VCaP (cell line): Measurements from ENCODE around the gene NEDD4L.

Source experiments
- H3K27ac ChIP-seq: fragments of 450-650 bp; 2 replicates; pipeline ENCODE4 v1.5.1; 2017
- TF ChIP-seq, protein P1 (sequence below): fragments of 450-650 bp; conservative IDR thresholded peaks from 2 replicates; pipeline ENCODE4 v1.5.1; 2017; ENCODE audit warnings: mild to moderate bottlenecking, moderate library complexity

The NEDD4L gene

DNA sequence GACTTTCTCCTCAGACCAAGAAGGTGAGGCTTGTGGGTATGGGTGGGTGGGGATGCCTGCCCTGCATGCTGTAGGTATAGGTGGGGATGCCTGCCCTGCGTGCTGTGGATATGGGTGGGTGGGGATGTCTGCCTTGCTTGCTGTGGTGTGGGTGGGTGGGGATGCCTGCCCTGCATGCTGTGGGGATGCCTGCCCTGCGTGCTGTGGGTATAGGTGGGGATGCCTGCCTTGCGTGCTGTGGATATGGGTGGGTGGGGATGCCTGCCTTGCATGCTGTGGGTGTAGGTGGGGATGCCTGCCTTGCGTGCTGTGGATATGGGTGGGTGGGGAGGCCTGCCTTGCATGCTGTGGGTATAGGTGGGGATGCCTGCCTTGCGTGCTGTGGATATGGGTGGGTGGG is 278.4 kb downstream of the NEDD4L start:
- TF ChIP-seq, protein P1, sequence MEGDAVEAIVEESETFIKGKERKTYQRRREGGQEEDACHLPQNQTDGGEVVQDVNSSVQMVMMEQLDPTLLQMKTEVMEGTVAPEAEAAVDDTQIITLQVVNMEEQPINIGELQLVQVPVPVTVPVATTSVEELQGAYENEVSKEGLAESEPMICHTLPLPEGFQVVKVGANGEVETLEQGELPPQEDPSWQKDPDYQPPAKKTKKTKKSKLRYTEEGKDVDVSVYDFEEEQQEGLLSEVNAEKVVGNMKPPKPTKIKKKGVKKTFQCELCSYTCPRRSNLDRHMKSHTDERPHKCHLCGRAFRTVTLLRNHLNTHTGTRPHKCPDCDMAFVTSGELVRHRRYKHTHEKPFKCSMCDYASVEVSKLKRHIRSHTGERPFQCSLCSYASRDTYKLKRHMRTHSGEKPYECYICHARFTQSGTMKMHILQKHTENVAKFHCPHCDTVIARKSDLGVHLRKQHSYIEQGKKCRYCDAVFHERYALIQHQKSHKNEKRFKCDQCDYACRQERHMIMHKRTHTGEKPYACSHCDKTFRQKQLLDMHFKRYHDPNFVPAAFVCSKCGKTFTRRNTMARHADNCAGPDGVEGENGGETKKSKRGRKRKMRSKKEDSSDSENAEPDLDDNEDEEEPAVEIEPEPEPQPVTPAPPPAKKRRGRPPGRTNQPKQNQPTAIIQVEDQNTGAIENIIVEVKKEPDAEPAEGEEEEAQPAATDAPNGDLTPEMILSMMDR, result no peak
- H3K27ac ChIP-seq, result no peak overlapping the region

DNA sequence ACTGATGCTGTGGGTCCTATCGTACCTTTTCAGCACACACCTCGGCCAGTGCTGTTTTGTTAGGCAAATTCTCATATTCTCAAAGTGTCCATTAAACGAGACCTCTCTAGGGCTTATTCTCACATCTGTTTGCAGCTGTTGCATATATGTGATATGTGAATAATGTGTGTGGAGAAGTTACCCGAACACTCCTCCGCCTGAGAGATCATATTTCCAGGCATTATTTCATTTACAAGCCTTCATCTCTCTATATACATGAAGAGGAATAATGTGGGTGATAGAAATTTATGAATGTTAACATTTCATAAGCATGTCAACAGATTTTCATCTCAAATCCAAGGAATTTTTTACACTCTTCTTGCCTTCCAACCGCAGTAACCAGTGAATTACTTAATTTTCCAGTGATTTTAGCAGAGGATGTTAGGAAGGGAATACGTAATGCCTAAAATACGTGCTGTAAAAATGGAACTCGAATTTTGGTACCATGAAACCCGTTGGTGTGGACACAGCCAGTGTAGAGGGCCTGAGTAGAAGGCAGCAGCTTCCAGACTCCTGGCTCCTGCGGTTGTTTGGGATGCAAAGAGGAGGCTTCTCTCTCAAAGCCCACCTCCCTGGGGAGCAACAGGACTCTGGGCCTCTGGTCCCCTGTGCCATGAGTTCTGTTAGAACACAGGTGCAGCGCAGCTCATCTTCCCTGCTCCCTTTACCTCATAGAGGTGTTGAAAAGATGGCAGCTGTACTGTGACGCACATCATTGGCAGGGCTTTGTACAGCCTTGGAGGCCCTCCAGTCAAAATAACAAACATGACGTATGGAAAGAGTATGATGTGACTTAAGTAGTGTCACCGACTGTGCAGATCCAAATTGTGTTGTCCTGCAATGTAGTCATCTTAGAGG is 280.1 kb downstream of the NEDD4L start:
- no peak overlapping the region for H3K27ac ChIP-seq
- TF ChIP-seq, protein P1, result no peak

DNA sequence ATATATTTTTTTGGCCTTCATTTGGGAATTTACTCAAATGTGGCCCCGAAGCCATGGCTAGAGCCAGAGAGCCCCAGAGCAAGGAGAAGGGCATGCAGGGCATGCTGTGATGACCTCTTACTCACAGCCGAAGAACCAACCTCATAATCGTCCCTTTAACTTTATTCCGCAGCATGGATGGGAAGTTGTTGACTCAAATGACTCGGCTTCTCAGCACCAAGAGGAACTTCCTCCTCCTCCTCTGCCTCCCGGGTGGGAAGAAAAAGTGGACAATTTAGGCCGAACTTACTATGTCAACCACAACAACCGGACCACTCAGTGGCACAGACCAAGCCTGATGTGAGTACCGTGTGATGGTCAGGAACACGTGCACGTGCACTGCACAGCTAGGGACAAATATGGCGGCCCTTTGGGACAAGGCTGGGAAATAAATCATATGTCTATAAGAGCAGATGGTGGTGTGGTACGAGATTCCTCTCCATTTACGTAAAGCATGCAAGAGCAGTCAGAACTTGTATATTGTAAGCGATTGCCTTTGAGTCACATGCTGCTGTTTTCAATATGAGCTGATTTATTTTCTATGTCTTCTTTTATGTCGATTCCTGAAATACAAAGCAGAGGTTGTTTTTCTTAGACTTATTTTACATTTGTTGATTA is 280.9 kb downstream of the NEDD4L start:
- TF ChIP-seq, protein P1, result no peak
- H3K27ac ChIP-seq, result no peak overlapping the region

DNA sequence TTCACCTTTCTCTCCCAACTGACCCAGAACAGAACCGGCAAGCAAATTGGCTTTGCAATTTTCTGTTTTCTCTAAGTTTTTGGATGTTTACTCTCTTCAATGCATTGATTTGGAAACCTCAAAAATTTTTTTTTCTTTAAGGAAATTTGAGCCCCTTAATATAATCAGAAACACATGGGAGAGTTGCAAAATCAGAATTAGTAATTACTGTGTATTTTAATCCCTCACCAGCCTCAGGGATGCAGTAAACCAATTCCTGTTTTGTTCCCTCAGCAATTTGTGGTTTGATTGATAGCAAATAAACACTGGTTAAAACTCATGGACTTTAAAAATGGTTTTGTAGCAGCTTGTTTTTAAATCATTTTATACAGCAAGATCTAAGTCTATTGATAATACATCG is 281.5 kb downstream of the NEDD4L start:
- H3K27ac ChIP-seq, result no peak overlapping the region
- TF ChIP-seq, protein P1, result no peak

DNA sequence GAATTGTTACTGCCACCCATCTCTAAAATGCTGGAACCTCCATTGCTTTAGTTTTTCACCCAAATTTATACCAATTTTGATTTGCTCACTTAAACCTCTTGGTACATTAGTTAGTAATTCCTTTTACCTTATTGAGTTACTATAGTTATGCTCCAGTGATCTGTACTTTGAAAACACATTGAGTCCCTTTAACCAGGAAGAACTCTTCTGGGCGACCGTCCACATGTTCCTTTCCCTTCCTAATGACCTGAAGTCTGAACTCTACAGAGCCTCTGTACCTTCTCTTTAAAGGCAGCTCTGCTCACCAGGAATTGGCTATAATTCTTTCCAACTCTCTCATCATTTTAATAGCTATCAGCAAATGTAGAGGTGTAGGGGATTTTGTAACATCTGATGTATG is 290.0 kb downstream of the NEDD4L start:
- no peak overlapping the region for H3K27ac ChIP-seq
- TF ChIP-seq, protein P1, result no peak

DNA sequence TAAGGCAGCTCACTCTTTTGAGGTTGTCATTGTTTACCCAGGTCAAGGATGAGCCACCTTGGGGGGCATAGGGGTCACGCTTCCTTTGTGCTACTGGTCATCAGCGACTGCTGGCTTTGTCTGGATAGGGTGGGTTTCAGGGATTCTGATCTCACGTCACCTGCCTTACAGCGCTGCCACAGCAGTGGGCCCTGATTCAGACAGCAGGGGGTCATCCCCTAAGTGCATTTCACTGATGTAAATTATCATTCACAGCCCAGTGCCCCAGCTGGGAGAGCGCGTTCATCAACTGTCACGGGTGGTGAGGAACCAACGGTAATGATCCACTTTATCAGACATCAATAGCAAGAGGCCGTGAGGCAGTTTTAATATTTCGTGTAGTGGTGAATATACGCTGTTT is 291.2 kb downstream of the NEDD4L start:
- TF ChIP-seq, protein P1, result no peak
- no peak overlapping the region for H3K27ac ChIP-seq

DNA sequence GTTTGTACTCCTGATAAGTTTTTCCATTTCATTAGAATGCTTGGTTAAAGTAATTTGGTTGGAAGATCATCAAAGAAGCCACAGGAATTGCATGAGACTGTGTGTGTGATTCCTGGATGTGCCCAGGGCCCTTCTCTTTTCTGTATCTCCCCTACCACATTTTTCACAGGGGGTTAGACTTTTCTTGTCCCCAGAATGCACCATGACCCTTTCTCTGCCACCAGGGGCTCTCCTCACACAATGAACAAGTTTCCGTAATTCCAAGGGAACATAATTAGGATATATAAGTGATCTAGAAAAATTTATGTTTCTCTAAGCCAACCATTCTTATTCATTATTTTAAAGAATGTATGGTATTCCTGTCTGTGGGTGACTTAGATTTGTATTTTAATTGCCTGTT is 291.8 kb downstream of the NEDD4L start:
- TF ChIP-seq, protein P1, result no peak
- peak overlapping the region; percentile 53; the same call in 1 of the 2 replicates for H3K27ac ChIP-seq
